Measurements from ENCODE around the gene TSPEAR.

- TF ChIP-seq CTCF (IDR thresholded peaks at IDR 0.05): no peak
- no peak for TF ChIP-seq ZFX (IDR thresholded peaks at IDR 0.05; ENCODE audit: borderline replicate concordance)
Observed at GRCh38 chr21:44557491-44558328, 153.7 kb downstream of the TSPEAR start.

All from 22Rv1 (cell line).